ENCODE measurements around the gene CCSER2.

DNA sequence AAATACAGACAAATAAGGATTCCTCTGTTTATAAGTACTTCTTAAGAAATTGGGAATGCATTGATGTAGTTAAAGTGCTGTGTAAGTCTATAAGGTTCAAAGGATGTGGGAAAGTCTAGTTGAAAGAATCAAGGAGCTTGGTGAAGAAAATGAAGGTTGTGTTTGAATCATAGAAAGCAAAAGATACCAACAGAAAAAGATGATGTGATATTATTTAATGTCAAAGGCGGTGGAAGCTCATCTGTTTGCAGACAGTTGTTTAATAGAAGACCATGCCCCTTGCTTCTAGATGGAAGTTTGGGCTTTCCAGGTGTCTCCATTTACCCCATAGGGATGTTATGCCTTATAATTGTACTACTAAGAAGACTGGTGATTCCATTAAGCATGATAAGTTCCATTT is 150.3 kb downstream of the CCSER2 start:
- TF ChIP-seq, protein P1, sequence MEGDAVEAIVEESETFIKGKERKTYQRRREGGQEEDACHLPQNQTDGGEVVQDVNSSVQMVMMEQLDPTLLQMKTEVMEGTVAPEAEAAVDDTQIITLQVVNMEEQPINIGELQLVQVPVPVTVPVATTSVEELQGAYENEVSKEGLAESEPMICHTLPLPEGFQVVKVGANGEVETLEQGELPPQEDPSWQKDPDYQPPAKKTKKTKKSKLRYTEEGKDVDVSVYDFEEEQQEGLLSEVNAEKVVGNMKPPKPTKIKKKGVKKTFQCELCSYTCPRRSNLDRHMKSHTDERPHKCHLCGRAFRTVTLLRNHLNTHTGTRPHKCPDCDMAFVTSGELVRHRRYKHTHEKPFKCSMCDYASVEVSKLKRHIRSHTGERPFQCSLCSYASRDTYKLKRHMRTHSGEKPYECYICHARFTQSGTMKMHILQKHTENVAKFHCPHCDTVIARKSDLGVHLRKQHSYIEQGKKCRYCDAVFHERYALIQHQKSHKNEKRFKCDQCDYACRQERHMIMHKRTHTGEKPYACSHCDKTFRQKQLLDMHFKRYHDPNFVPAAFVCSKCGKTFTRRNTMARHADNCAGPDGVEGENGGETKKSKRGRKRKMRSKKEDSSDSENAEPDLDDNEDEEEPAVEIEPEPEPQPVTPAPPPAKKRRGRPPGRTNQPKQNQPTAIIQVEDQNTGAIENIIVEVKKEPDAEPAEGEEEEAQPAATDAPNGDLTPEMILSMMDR (IDR thresholded peaks at IDR 0.05): no peak
- TF ChIP-seq ZFX (IDR thresholded peaks at IDR 0.05; ENCODE audit: borderline replicate concordance): no peak
